HG03045 (cell line): Measurements from ENCODE around the gene FNIP2.
"Not testable (repeated sequence)": the region's sequence is repeated elsewhere in the genome, so short reads cannot be mapped to it uniquely, and the experiment has no call there.

Experiments
- ATAC-seq: cut with Tn5 transposase; IDR thresholded peaks from one replicate; pipeline ENCODE4 v1.9.1; 2021; ENCODE audit warnings: mild to moderate bottlenecking, moderate library complexity; ENCODE audit not compliant: unreplicated experiment

The FNIP2 gene

GRCh38 chr4:158812543-158812942 lies 43.7 kb downstream of the FNIP2 start:
- no peak for ATAC-seq

- no peak for ATAC-seq
Observed at GRCh38 chr4:158813113-158813512, 44.3 kb downstream of the FNIP2 start.

GRCh38 chr4:158814207-158814606 lies 45.4 kb downstream of the FNIP2 start:
- ATAC-seq, result no peak

GRCh38 chr4:158814636-158815330 lies 46.0 kb downstream of the FNIP2 start:
- no peak for ATAC-seq

GRCh38 chr4:158816955-158817354 lies 48.1 kb downstream of the FNIP2 start:
- no peak for ATAC-seq

GRCh38 chr4:158817562-158818296 lies 48.9 kb downstream of the FNIP2 start:
- peak; percentile 54 for ATAC-seq

- no peak for ATAC-seq
Observed at GRCh38 chr4:158818560-158819140, 49.8 kb downstream of the FNIP2 start.

GRCh38 chr4:158819942-158820786 lies 51.3 kb downstream of the FNIP2 start:
- ATAC-seq, result no peak

- no peak for ATAC-seq
Observed at GRCh38 chr4:158821228-158821971, 52.6 kb downstream of the FNIP2 start.

GRCh38 chr4:158822348-158822747 lies 53.5 kb downstream of the FNIP2 start:
- no peak for ATAC-seq

GRCh38 chr4:158823461-158823873 lies 54.6 kb downstream of the FNIP2 start:
- ATAC-seq, result peak; percentile 59

GRCh38 chr4:158824425-158825274 lies 55.8 kb downstream of the FNIP2 start:
- no peak for ATAC-seq

- no peak for ATAC-seq
Observed at GRCh38 chr4:158825433-158826036, 56.7 kb downstream of the FNIP2 start.

- peak; percentile 31 for ATAC-seq
Observed at GRCh38 chr4:158826057-158826456, 57.2 kb downstream of the FNIP2 start.

- ATAC-seq, result no peak
Observed at GRCh38 chr4:158826882-158827281, 58.1 kb downstream of the FNIP2 start.

- ATAC-seq, result no peak
Observed at GRCh38 chr4:158827543-158827981, 58.7 kb downstream of the FNIP2 start.

GRCh38 chr4:158828151-158828550 lies 59.3 kb downstream of the FNIP2 start:
- ATAC-seq, result not testable (repeated sequence)

GRCh38 chr4:158829254-158829653 lies 60.4 kb downstream of the FNIP2 start:
- ATAC-seq, result no peak

- ATAC-seq, result no peak
Observed at GRCh38 chr4:158833602-158834001, 64.8 kb downstream of the FNIP2 start.
